HFF-Myc (cell line): ENCODE data around the gene C7orf33.

ENCODE experiments used
- DNase-seq: peaks from one replicate; pipeline ENCODE4 v3.0.0-alpha.2; 2011; ENCODE audit warnings: low read depth; ENCODE audit errors: extremely low read depth
- H3K4me3 ChIP-seq: replicated peaks from 2 replicates; pipeline ENCODE4 v1.5.1; 2011; ENCODE audit warnings: low read depth, mild to moderate bottlenecking, control low read depth, low read length
- CTCF ChIP-seq: IDR thresholded peaks from 2 replicates; pipeline ENCODE4 v1.5.1; 2012; ENCODE audit warnings: mild to moderate bottlenecking, low read depth, low read length, control low read depth; ENCODE audit errors: missing control alignments

C7orf33 gene

DNA sequence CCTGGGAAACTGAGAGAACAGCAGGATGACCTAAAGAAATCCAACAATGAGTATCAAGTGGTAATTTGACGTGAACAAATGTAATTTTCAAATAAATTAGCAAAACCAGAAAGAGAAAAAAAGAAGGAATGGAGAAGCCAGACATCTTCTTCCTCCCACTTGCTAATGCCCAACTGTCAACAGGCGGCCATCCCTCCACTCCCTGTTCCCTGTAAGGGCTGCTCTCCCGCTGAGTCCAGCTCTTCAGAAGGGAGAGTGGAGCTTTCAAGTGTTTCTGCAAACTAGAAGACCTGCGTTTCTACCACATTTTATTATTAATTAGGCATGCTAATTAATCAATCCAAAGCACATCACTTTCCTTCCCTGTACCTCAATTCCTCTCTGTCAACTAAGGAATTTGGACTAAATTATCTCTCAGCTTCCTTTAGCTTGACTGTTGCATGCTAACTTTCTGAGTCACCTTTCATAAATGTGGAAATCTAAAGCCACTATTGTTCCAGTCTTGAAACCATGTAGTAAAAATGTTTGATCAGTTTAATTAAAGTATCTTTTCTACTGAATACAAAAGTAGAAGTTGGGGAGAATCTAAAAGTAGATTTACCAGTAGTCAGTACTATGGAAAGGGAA, 59.8 kb downstream of the C7orf33 start:
- no peak overlapping the region for H3K4me3 ChIP-seq
- TF ChIP-seq CTCF: no peak
- no peak for DNase-seq

DNA sequence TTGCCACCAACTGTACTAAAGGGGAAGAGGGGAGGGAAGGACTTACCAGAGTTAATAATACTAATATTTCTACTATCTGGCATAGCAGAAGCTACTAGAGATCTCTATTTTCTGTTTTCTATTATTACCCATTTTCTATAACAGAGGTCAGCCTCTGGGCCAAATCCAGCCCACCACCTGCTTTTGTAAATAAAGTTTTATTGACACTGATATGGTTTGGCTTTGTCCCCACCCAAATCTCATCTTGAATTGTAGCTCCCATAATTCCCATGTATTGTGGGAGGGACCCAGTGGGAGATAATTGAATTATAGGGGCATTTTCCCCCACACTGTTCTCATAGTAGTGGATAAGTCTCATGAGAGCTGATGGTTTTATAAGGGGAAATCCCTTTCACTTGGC, 62.2 kb downstream of the C7orf33 start:
- H3K4me3 ChIP-seq: no peak overlapping the region
- TF ChIP-seq CTCF: no peak
- DNase-seq: no peak

DNA sequence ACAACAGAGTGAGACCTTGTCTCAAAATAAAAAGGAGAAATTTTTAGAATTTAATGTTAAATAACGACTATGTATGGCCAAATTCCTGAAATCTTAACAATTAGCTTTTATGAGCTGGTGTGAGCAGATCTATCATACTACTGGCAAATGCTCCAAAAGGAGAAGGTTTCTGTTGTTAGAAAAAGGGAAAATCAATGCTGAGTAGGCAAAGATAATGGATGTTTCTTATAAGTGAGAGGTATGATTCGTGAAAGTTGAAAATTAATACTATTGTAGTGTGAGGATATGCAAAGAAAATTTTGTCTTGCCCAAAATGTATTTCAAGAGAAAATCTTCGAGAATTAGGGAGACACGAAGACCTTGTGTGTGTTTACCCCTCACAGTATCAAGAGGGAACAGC, 67.4 kb downstream of the C7orf33 start:
- no peak for TF ChIP-seq CTCF
- DNase-seq: no peak
- no peak overlapping the region for H3K4me3 ChIP-seq

- TF ChIP-seq CTCF: no peak
- no peak overlapping the region for H3K4me3 ChIP-seq
- DNase-seq: no peak
Measured at GRCh38 chr7:148661471-148661870, 70.9 kb downstream of the C7orf33 start.

- no peak for DNase-seq
- no peak for TF ChIP-seq CTCF
- no peak overlapping the region for H3K4me3 ChIP-seq
Measured at GRCh38 chr7:148662646-148663045, 72.1 kb downstream of the C7orf33 start.

GRCh38 chr7:148664324-148664723, 73.8 kb downstream of the C7orf33 start:
- DNase-seq: no peak
- TF ChIP-seq CTCF: no peak

GRCh38 chr7:148665221-148665620, 74.7 kb downstream of the C7orf33 start:
- no peak overlapping the region for H3K4me3 ChIP-seq
- DNase-seq: no peak
- no peak for TF ChIP-seq CTCF

More at GRCh38 chr7:148664324-148664723, 73.8 kb downstream of the C7orf33 start:
- no peak overlapping the region for H3K4me3 ChIP-seq
